GM10847 (cell line): ENCODE results near the gene ENHO.

Experiments used
- POLR2A ChIP-seq: IDR thresholded peaks from 2 replicates; pipeline ENCODE4 v1.6.1; 2011; ENCODE audit not compliant: insufficient read length; ENCODE audit errors: extremely low read depth

The ENHO gene

GRCh38 chr9:34522971-34523797 is at the start of gene ENHO:
Gene ENHO, minus strand, starts transcription at chr9:34522990. Its CDS starts 1,295 bp downstream, at chr9:34521695.
- no peak for TF ChIP-seq POLR2A

GRCh38 chr9:34572092-34572491 is 49.3 kb upstream of the ENHO start:
- no peak for TF ChIP-seq POLR2A

- TF ChIP-seq POLR2A = no peak
These were observed 48.7 kb upstream of the ENHO start for GRCh38 chr9:34571481-34571810.

GRCh38 chr9:34570809-34571480 is 48.2 kb upstream of the ENHO start:
- TF ChIP-seq POLR2A = no peak

- no peak for TF ChIP-seq POLR2A
These were observed 47.6 kb upstream of the ENHO start for GRCh38 chr9:34570376-34570775.

GRCh38 chr9:34568774-34569173 is 46.0 kb upstream of the ENHO start:
- TF ChIP-seq POLR2A = no peak

- TF ChIP-seq POLR2A = no peak
These were observed 45.3 kb upstream of the ENHO start for GRCh38 chr9:34568133-34568532.

GRCh38 chr9:34566972-34567371 is 44.2 kb upstream of the ENHO start:
- TF ChIP-seq POLR2A = no peak

GRCh38 chr9:34566322-34566721 is 43.5 kb upstream of the ENHO start:
- TF ChIP-seq POLR2A = no peak

- TF ChIP-seq POLR2A = no peak
These were observed 43.1 kb upstream of the ENHO start for GRCh38 chr9:34565856-34566255.

GRCh38 chr9:34564617-34565016 is 41.8 kb upstream of the ENHO start:
- TF ChIP-seq POLR2A = no peak

GRCh38 chr9:34563262-34563661 is 40.5 kb upstream of the ENHO start:
- TF ChIP-seq POLR2A = no peak

- no peak for TF ChIP-seq POLR2A
These were observed 39.5 kb upstream of the ENHO start for GRCh38 chr9:34562135-34562745.

GRCh38 chr9:34560599-34561214 is 37.9 kb upstream of the ENHO start:
- TF ChIP-seq POLR2A = no peak

- no peak for TF ChIP-seq POLR2A
These were observed 37.0 kb upstream of the ENHO start for GRCh38 chr9:34559624-34560455.
